ENCODE data around the gene GSTM3. TPM values are rescaled to one million over a fixed set of nuclear protein-coding genes. Genes with fewer than 3 reads are reported as not detected.

Gene GSTM3
- total RNA-seq, 1 experiment from 2014 or later, result 2.2 TPM

- ATAC-seq, result no peak
These were observed 16.1 kb upstream of the GSTM3 start for GRCh38 chr1:109756848-109757521.

More at GRCh38 chr1:109756848-109757521, 16.1 kb upstream of the GSTM3 start:
- no peak overlapping the region for H3K27ac Mint-ChIP-seq
- ChIA-PET POLR2A (interaction anchor here (0.6 kb wide), 1 partner anchor 9 kb away, joined by 3 read pairs; no protein-coding TSS in a partner anchor), CTCF (interaction anchor here (1.4 to 2.0 kb wide), 2 partner anchors 39 to 117 kb away, joined by 3 to 9 read pairs; no protein-coding TSS in a partner anchor)
- no peaks in the 10 kb centered on the region; the same call in 1 of the 2 replicates for H3K27me3 Mint-ChIP-seq (ENCODE audit: low read depth)
- H3K4me1 Mint-ChIP-seq, result 0 out of 2 replicates have a peak, but pooled peaks cover 2% of the 10 kb centered on the region
- H3K4me3 Mint-ChIP-seq, result no peak overlapping the region
- no peaks in the 10 kb centered on the region for H3K36me3 Mint-ChIP-seq
- TF ChIP-seq ZNF423 (CRISPR knock-in tag; IDR thresholded peaks at IDR 0.05) (no peak), ZNF281 (CRISPR knock-in tag; IDR thresholded peaks at IDR 0.05) (no peak), ATF6 (CRISPR knock-in tag; IDR thresholded peaks at IDR 0.05) (no peak), CBFB (CRISPR knock-in tag; IDR thresholded peaks at IDR 0.05; ENCODE audit: low read depth) (no peak), TEAD4 (CRISPR knock-in tag; IDR thresholded peaks at IDR 0.05) (no peak), ZNF263 (CRISPR knock-in tag; IDR thresholded peaks at IDR 0.05; ENCODE audit: low read depth) (no peak), E2F1 (CRISPR knock-in tag; IDR thresholded peaks at IDR 0.05) (no peak), E2F4 (CRISPR knock-in tag; IDR thresholded peaks at IDR 0.05; ENCODE audit: borderline replicate concordance, low read depth) (no peak), MLX (CRISPR knock-in tag; IDR thresholded peaks at IDR 0.05) (no peak), AR (CRISPR knock-in tag; IDR thresholded peaks at IDR 0.05) (no peak), MAX (CRISPR knock-in tag; IDR thresholded peaks at IDR 0.05) (no peak), ZNF416 (CRISPR knock-in tag; IDR thresholded peaks at IDR 0.05) (no peak), PRRX2 (CRISPR knock-in tag; IDR thresholded peaks at IDR 0.05) (no peak), IRF2 (CRISPR knock-in tag; IDR thresholded peaks at IDR 0.05; ENCODE audit: borderline replicate concordance, low read depth) (no peak), ATF2 (CRISPR knock-in tag; IDR thresholded peaks at IDR 0.05; ENCODE audit: borderline replicate concordance, low read depth) (no peak), CTCF (IDR thresholded peaks at IDR 0.05) (no peak)
- DNase-seq (ENCODE audit: low spot score), result no peak
- no peaks in the 10 kb centered on the region for H3K9me3 Mint-ChIP-seq
